ENCODE data around the gene PIK3IP1.

Gene PIK3IP1

DNA sequence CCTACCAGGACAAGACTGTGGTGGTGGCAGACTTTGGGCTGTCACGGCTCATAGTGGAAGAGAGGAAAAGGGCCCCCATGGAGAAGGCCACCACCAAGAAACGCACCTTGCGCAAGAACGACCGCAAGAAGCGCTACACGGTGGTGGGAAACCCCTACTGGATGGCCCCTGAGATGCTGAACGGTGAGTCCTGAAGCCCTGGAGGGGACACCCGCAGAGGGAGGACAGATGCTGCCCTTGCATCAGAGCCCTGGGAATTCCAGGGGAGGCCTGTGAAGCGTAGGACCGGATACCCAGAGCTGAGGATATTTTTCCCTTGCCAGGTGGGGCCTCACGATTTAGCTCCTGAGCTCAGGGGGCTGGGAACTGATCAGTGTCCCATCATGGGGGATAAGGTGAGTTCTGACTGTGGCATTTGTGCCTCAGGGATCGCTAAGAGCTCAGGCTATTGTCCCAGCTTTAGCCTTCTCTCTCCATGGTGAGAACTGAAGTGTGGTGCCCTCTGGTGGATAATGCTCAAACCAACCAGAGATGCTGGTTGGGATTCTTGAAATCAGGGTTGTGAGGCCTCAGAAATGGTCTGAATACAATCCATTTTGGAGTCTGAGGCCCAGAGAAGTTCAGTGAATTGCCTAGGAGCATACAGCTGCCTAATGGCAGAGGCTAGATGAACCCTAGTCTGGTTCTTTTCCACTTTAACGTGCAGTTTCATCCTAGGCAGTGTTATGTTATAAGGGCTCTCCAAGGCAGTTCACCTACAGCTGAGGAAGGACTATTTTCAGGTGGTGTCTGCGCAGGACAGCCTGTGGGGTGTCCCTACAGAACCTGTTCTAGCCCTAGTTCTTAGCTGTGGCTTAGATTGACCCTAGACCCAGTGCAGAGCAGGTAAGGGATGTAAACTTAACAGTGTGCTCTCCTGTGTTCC, 19.5 kb downstream of the PIK3IP1 start:
- no peak overlapping the region for H3K27ac Mint-ChIP-seq (ENCODE audit: low read depth)
- H3K4me1 Mint-ChIP-seq: peaks cover 22% of the 10 kb centered on the region
- no peaks in the 10 kb centered on the region for H3K9me3 Mint-ChIP-seq
- no peak for ATAC-seq (replicated peaks; ENCODE audit: extremely low read depth, poor library complexity, severe bottlenecking)
- H3K27me3 Mint-ChIP-seq: no peaks in the 10 kb centered on the region
- DNase-seq (ENCODE audit: low spot score in 2 of 2): no peak
- no peak overlapping the region for H3K4me3 Mint-ChIP-seq
- peaks cover 34% of the 10 kb centered on the region for H3K36me3 Mint-ChIP-seq (ENCODE audit: insufficient read depth)

DNA sequence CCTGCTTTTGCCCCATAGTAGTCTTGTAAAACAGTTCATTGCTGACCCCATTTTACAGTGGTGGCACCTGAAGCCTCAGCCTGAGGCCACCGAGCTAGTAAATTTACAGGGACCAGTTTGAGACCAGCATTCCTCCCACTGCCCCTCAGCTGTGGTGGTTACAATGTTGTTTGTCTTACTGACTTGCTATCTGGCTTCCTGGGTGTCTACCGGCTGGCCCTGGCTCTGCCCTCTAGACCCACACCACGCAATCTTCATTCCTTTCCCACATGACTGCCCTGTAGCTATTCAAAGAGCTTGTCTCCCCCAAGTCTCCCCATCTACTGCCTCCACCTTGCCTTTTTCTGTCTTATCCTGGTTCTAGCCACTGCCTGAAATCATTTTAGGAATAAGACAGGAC, 20.8 kb downstream of the PIK3IP1 start:
- Mint-ChIP-seq H3K4me3 (no peak overlapping the region), H3K36me3 (ENCODE audit: insufficient read depth) (peaks cover 31% of the 10 kb centered on the region), H3K9me3 (no peaks in the 10 kb centered on the region), H3K27ac (ENCODE audit: low read depth) (peak overlapping the region; percentile 17), H3K27me3 (no peaks in the 10 kb centered on the region), H3K4me1 (peaks cover 20% of the 10 kb centered on the region)
- DNase-seq (ENCODE audit: low spot score in 2 of 2) (no peak), ATAC-seq (replicated peaks; ENCODE audit: extremely low read depth, poor library complexity, severe bottlenecking) (no peak)

DNA sequence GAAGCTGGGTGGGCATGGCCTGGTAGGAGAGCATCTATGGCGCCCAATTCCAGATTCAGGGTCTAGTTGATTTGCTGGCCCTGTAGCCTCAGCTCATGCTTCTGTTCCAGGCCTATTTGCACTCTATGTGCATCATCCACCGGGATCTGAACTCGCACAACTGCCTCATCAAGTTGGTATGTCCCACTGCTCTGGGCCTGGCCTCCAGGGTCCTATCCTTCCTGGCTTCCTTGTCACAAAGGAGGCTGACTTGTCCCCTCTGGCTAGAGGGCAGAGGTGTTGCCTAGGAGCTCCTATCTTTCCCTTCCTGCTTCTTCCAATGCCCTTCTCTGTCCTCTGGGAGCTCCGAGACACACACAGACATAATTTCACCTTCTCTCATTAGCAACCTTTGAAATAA, 21.3 kb downstream of the PIK3IP1 start:
- Mint-ChIP-seq H3K9me3 (no peaks in the 10 kb centered on the region), H3K36me3 (ENCODE audit: insufficient read depth) (peaks cover 32% of the 10 kb centered on the region), H3K4me3 (no peak overlapping the region), H3K4me1 (peaks cover 20% of the 10 kb centered on the region), H3K27me3 (no peaks in the 10 kb centered on the region), H3K27ac (ENCODE audit: low read depth) (peak overlapping the region; percentile 17)
- DNase-seq (ENCODE audit: low spot score in 2 of 2) (no peak), ATAC-seq (replicated peaks; ENCODE audit: extremely low read depth, poor library complexity, severe bottlenecking) (no peak)

DNA sequence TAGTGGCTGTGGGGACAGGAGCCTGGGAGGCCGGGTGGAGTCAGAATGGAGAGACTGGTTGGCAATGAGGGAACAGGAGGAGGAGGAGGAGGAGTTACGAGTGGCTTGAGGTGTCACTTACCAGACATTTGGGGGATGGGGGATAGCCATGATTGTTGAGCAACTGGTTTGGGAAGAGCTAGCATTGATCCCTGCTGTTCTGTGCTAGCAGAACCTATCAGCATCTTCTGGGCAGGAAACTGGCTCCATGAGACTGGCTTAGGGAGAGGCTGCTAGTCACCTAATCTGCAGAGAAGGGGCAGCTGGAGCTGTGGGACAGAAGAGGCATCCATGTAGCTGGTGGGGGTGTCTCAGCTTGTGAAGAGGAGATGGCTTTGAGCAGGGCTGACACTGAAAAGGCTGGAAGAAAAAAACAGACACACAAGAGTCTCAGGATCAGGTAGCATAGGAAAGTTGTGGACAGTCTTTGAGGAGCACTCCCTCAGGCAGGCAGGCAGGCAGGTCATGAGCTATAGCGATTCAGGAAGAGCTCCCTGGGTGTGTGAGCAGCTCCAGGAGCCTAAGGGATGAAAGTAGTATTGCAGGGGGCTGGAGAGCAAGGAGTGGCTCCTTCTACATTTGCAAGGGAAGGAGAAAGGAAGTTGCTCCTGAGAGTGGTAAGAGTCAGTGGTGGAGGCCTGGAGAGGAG, 22.3 kb downstream of the PIK3IP1 start:
- no peaks in the 10 kb centered on the region for H3K27me3 Mint-ChIP-seq
- H3K4me1 Mint-ChIP-seq: peaks cover 16% of the 10 kb centered on the region
- DNase-seq (ENCODE audit: low spot score in 2 of 2): no peak
- ATAC-seq (replicated peaks; ENCODE audit: extremely low read depth, poor library complexity, severe bottlenecking): no peak
- H3K9me3 Mint-ChIP-seq: no peaks in the 10 kb centered on the region
- peak overlapping the region; percentile 62 for H3K27ac Mint-ChIP-seq (ENCODE audit: low read depth)
- H3K36me3 Mint-ChIP-seq (ENCODE audit: insufficient read depth): peaks cover 30% of the 10 kb centered on the region
- no peak overlapping the region for H3K4me3 Mint-ChIP-seq

DNA sequence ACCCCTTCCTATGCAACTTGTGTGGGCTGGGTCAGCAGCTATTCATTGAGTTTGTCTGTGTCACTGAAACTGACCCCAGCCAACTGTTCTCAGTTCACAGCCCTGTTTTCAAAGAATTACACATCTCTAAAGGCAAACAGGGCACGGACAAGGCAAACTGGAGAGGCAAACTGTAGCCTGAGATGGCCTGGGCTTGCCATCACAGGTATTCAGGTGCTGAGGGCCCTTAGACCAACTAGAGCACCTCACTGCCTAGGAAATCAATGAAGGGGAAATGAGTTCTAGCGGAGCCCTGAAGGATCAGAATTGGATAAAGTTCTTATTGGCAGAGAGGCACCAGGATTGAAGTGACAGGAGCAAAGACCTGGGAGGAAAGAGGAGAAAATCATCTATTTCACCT, 24.0 kb downstream of the PIK3IP1 start:
- Mint-ChIP-seq H3K27me3 (no peaks in the 10 kb centered on the region), H3K9me3 (no peaks in the 10 kb centered on the region), H3K4me3 (no peak overlapping the region), H3K4me1 (peaks cover 12% of the 10 kb centered on the region), H3K27ac (ENCODE audit: low read depth) (peak overlapping the region; percentile 85), H3K36me3 (ENCODE audit: insufficient read depth) (peaks cover 25% of the 10 kb centered on the region)
- DNase-seq (ENCODE audit: low spot score in 2 of 2) (no peak), ATAC-seq (replicated peaks; ENCODE audit: extremely low read depth, poor library complexity, severe bottlenecking) (no peak)

DNA sequence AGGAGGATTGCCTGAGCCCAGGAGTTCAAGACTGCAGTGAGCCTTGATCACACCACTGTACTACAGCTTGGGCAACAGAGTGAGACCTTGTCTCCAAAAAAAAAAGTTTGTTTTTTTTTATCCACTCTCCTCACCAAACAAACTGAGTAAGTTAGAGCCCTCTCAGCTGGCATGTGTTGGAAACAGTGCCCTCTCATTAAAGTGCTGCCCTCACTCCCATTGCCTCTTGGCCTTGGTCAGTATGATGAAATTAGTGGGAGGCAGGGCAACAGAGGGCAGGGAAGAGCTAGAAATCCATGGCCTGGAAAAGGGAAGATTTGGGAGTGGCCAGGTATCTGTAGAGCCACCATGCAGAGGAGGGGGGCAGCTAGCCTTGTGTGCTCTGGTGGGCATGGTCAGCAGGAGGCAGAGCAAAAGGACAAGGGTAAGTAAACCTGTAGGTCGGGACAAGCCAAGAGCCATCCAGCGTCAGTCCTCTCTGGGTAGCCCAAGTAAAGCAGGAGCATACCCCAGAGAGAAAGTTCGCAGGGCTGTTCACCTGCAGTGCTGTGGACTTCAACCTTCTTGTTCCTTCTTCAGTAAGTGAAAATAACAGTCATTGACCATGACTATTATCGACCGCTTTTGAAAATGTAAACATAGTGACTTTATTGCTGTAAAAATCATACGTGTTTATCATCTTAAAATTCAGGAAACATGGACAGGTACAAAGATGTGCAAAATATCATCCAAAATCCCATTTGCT, 28.2 kb downstream of the PIK3IP1 start:
- no peak overlapping the region for H3K27ac Mint-ChIP-seq (ENCODE audit: low read depth)
- no peak for ATAC-seq (replicated peaks; ENCODE audit: extremely low read depth, poor library complexity, severe bottlenecking)
- no peaks in the 10 kb centered on the region for H3K4me1 Mint-ChIP-seq
- no peaks in the 10 kb centered on the region for H3K27me3 Mint-ChIP-seq
- no peak for DNase-seq (ENCODE audit: low spot score in 2 of 2)
- H3K9me3 Mint-ChIP-seq: no peaks in the 10 kb centered on the region
- no peak overlapping the region for H3K4me3 Mint-ChIP-seq
- peaks cover 18% of the 10 kb centered on the region for H3K36me3 Mint-ChIP-seq (ENCODE audit: insufficient read depth)

DNA sequence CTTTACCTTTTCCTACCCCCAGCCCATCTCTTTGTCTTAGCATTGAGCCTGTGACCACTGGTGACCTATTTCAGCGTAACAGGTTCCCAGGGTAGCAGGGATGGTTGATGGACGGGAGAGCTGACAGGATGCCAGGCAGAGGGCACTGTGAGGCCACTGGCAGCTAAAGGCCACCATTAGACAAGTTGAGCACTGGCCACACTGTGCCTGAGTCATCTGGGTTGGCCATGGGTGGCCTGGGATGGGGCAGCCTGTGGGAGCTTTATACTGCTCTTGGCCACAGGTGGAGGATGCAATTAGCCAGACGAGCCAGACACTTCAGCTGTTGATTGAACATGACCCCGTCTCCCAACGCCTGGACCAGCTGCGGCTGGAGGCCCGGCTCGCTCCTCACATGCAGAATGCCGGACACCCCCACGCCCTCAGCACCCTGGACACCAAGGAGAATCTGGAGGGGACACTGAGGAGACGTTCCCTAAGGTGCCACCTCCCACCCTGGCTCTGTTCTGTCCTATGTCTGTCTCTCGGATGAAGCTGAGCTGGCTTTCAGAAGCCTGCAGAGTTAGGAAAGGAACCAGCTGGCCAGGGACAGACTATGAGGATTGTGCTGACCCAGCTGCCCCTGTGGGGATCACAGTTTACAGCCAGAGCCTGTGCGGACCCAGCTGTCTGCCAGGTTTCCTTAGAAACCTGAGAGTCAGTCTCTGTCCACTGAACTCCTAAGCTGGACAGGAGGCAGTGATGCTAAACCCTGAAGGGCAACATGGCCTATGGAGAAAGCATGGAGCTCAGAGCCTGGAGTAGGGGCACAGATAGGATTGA, 29.8 kb downstream of the PIK3IP1 start:
- DNase-seq (ENCODE audit: low spot score in 2 of 2) (no peak), ATAC-seq (replicated peaks; ENCODE audit: extremely low read depth, poor library complexity, severe bottlenecking) (no peak)
- H3K27me3 Mint-ChIP-seq: no peaks in the 10 kb centered on the region
- no peak overlapping the region for H3K4me3 Mint-ChIP-seq
- peaks cover 13% of the 10 kb centered on the region for H3K36me3 Mint-ChIP-seq (ENCODE audit: insufficient read depth)
- no peak overlapping the region for H3K27ac Mint-ChIP-seq (ENCODE audit: low read depth)
- no peaks in the 10 kb centered on the region for H3K9me3 Mint-ChIP-seq
- no peaks in the 10 kb centered on the region for H3K4me1 Mint-ChIP-seq

DNA sequence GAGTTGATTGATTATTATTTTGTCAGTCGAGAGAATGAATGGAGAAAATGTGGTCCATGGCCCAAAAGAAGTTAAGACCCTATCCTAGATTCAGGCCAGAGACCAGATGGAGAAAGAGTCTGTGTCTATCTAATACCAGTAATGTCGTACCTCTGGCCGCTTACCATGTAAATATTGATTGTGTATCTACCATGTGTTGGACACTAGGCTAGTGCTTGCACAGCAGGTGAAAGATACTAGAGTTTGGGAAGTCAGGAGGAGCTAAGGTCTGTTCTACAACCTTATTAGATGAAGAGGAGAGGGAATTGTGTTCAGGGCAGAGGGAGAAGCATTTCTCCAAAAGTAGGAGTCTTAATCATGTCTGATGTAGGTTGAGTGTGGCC, 31.8 kb downstream of the PIK3IP1 start:
- H3K36me3 Mint-ChIP-seq (ENCODE audit: insufficient read depth): peaks cover 4% of the 10 kb centered on the region
- no peaks in the 10 kb centered on the region for H3K9me3 Mint-ChIP-seq
- no peak overlapping the region for H3K4me3 Mint-ChIP-seq
- DNase-seq (ENCODE audit: low spot score in 2 of 2): no peak
- H3K4me1 Mint-ChIP-seq: peaks cover 8% of the 10 kb centered on the region
- no peaks in the 10 kb centered on the region for H3K27me3 Mint-ChIP-seq
- ATAC-seq (replicated peaks; ENCODE audit: extremely low read depth, poor library complexity, severe bottlenecking): no peak
- H3K27ac Mint-ChIP-seq (ENCODE audit: low read depth): no peak overlapping the region

DNA sequence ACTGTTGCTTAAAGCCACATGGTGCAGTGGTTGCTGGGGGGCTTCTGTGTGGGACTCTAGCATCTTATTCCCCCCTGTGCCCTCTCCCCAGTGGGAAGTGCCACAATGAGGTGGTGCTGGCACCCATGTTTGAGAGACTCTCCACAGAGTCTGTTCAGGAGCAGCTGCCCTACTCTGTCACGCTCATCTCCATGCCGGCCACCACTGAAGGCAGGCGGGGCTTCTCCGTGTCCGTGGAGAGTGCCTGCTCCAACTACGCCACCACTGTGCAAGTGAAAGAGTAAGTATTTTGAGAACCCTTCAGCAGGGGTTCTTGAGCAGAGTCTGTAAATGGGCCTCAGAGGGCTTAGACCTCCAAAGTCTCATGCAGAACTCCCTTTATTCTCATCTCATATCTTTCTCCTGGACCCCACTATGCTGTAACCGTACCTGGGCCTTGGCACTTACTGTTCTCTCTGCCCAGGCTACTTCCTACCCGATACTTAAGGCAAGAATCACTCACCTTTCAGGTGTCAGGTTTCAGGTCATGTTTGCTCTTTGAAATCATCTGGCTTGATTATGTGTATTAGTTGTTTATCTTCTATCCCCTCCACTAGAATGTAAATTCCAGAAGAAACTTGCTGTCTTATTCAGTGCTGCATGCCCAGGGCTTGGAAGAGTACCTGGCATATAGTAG, 32.4 kb downstream of the PIK3IP1 start:
- Mint-ChIP-seq H3K9me3 (no peaks in the 10 kb centered on the region), H3K27ac (ENCODE audit: low read depth) (no peak overlapping the region), H3K4me3 (no peak overlapping the region), H3K4me1 (peaks cover 13% of the 10 kb centered on the region), H3K27me3 (no peaks in the 10 kb centered on the region), H3K36me3 (ENCODE audit: insufficient read depth) (peaks cover 4% of the 10 kb centered on the region)
- DNase-seq (ENCODE audit: low spot score in 2 of 2) (no peak), ATAC-seq (replicated peaks; ENCODE audit: extremely low read depth, poor library complexity, severe bottlenecking) (no peak)

DNA sequence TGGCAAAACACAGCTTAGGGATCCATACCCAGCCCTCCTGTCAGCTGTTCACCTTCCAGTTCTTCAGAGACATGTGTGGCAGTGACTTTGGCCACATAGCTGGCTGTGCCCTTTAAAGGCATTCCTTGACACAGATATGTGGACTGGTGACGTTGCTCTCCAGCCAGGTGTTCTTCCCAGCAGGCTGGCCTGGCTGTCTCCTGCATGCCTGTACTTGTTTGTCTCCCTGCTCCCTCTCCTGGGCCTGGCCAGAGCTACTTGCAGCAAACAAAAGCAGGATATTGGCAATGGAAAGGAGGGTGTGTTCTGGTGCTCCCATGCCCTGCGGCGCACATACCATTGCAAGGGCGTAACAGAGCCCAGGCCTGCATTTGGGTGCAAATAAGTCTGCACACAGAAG, 38.3 kb downstream of the PIK3IP1 start:
- Mint-ChIP-seq H3K27ac (ENCODE audit: low read depth) (no peak overlapping the region), H3K9me3 (no peaks in the 10 kb centered on the region), H3K4me3 (no peak overlapping the region), H3K36me3 (ENCODE audit: insufficient read depth) (peaks cover 1% of the 10 kb centered on the region), H3K4me1 (peaks cover 14% of the 10 kb centered on the region), H3K27me3 (no peaks in the 10 kb centered on the region)
- DNase-seq (ENCODE audit: low spot score in 2 of 2): no peak
- no peak for ATAC-seq (replicated peaks; ENCODE audit: extremely low read depth, poor library complexity, severe bottlenecking)

DNA sequence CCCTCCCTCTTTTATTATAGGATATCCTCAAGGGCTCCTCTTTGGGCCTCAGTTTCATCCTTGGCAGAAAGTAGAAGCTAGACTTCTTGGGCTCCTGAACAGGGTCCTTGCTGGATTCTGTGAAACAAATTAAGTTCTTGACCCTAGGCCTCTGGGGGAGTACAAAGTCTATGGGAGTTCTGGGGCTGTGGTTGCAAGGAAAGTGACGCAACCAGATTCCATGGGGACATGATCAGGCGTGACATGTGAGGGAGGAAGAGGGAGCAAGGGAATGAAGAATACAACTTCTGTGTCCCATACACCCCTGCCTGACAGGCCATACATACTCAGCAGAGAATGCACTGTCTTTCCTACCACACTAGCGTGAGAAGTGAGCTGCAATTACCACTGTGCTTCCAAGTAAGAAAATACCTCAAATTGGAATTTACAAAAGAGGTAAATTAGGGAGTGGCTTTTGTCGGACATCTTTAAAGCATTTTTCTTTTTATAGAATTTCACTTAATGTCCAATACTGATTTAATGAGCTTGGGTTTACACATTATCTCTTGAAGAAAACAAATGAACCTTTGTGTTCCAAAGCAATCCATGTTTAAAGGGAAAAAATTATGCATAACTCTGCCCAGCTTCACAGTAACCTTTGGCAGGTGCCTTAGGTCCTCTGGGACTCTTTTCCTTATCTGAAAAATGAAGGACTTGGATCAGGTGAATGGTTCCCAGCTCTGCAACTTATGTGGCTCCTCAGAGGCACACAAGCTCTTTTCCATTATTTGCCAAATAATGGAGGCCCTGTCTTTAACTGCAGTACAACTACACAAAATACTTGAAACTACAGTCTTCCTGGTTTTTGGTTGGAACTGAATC, 41.3 kb downstream of the PIK3IP1 start:
- Mint-ChIP-seq H3K4me1 (peaks cover 20% of the 10 kb centered on the region), H3K9me3 (no peaks in the 10 kb centered on the region), H3K36me3 (ENCODE audit: insufficient read depth) (peaks cover 4% of the 10 kb centered on the region), H3K4me3 (no peak overlapping the region), H3K27me3 (no peaks in the 10 kb centered on the region), H3K27ac (ENCODE audit: low read depth) (peak overlapping the region; percentile 29)
- DNase-seq (ENCODE audit: low spot score in 2 of 2) (no peak), ATAC-seq (replicated peaks; ENCODE audit: extremely low read depth, poor library complexity, severe bottlenecking) (no peak)

Measured in central memory CD8-positive, alpha-beta T cell (primary cell).